Erythroblast (primary cell): Measurements from ENCODE around the gene PAX8.

ENCODE experiments used
- GATA1 ChIP-seq: IDR thresholded peaks from 2 replicates; pipeline ENCODE4 v1.6.1; 2011; ENCODE audit warnings: low read depth, mild to moderate bottlenecking, control low read depth, low read length, moderate library complexity
- POLR2A ChIP-seq: IDR thresholded peaks from 2 replicates; pipeline ENCODE4 v1.6.1; 2011; ENCODE audit warnings: mild to moderate bottlenecking, low read length

DNA sequence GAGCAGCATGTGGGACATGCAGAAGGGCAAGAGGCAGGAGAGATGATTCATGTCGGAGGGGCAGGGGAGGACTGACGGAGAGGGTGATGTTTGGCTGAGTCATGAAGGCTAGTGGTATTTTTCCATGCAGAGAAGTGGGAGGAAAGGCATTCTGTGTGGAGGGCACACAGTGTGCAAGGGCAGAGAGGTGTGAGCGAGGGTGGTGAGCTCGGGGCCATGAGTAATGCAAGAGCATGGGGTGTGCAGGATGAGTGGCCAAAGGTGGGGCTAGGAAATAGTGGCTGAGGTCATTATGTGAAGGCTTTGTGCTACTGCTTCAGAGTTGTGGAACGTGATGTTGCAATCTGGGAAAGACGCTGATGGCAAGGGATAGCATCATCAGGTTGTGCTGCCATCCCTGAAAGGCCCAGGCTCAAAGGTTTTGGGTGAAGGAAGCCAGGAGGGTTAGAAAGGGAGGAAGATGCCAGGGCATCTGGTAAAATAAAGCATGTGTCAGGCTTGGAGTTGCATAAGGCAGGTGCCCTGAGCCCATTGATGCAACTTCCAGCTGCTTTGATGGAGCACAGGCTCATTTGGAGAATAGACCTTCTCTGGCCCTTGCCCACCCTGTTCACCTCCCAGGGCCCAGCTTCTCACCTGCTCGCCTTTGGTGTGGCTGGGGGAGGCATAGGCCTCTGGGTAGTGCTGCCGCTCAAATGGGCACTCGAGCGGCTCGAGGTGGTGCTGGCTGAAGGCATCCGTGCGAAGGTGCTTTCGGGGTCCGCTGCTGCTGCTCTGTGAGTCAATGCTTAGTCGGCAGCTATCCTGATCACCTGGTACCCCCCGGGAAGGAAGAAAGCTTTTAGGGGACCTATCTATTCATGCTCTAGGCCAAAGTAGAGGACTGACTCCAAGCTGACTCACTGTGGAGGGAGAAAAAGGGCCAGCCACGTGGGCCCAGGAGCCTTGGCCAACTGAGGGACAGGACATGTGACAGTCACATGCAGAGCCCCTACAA, 37.5 kb downstream of the PAX8 start:
- TF ChIP-seq POLR2A (peak; percentile 14), GATA1 (no peak)
